22Rv1 (cell line): ENCODE results near the gene ZNF32.

Source experiments
- ZFX ChIP-seq: fragments of 450-650 bp; IDR thresholded peaks from 2 replicates; pipeline ENCODE4 v1.6.1; 2017; ENCODE audit warnings: antibody characterized with exemption, borderline replicate concordance
- TF ChIP-seq, protein P1 (sequence below): fragments of 450-650 bp; IDR thresholded peaks from 2 replicates; pipeline ENCODE4 v1.5.1; 2017; ENCODE audit warnings: mild to moderate bottlenecking

DNA sequence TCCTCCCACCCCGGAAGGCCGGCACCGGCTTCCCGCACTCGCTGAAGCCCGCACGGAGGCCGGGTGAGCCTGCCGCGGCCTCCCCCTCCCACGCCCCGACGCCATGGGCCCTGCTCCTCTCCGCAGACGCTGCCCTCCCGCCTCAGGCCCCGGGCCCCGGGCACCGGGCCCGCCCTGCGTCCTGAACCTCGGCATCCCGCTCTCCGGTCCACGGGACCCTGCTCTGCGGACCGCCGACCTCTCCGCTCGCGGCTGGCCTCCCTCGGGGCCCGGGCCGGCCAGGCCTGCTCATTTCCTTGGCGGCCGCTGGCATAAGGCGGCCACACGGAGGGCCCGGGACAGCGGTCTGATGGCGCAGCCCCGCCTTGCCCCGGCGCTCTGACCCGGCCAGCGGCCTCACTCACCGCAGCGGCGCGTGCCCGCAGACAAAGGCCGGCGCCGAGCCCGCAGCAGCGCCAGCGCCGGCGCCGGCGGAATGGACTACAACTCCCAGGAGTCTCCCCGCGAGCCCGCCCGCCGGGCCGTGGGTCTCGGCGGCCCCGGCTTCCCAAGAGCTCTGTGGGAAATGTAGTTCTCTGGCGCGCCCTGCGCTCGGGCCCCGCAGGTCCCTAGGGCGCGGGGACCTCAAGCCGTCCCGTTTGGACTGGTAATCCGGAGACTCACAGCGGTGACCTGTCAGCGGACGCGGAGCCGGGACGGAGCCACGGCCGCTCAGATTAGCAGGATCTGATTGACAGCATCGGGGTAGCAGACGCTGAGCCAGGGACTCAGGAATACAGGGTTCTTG is at the start of gene ZNF32:
- TF ChIP-seq, protein P1, sequence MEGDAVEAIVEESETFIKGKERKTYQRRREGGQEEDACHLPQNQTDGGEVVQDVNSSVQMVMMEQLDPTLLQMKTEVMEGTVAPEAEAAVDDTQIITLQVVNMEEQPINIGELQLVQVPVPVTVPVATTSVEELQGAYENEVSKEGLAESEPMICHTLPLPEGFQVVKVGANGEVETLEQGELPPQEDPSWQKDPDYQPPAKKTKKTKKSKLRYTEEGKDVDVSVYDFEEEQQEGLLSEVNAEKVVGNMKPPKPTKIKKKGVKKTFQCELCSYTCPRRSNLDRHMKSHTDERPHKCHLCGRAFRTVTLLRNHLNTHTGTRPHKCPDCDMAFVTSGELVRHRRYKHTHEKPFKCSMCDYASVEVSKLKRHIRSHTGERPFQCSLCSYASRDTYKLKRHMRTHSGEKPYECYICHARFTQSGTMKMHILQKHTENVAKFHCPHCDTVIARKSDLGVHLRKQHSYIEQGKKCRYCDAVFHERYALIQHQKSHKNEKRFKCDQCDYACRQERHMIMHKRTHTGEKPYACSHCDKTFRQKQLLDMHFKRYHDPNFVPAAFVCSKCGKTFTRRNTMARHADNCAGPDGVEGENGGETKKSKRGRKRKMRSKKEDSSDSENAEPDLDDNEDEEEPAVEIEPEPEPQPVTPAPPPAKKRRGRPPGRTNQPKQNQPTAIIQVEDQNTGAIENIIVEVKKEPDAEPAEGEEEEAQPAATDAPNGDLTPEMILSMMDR = no peak
- TF ChIP-seq ZFX = no peak; the same call in 1 of the 2 replicates
